Left forelimb (tissue), 1 donor: Measurements from ENCODE around the gene TLR9.

Source experiments
- DNase-seq: peaks from one replicate; pipeline ENCODE4 v3.0.0-alpha.2; 2018; ENCODE audit warnings: low spot score

The TLR9 gene

DNA sequence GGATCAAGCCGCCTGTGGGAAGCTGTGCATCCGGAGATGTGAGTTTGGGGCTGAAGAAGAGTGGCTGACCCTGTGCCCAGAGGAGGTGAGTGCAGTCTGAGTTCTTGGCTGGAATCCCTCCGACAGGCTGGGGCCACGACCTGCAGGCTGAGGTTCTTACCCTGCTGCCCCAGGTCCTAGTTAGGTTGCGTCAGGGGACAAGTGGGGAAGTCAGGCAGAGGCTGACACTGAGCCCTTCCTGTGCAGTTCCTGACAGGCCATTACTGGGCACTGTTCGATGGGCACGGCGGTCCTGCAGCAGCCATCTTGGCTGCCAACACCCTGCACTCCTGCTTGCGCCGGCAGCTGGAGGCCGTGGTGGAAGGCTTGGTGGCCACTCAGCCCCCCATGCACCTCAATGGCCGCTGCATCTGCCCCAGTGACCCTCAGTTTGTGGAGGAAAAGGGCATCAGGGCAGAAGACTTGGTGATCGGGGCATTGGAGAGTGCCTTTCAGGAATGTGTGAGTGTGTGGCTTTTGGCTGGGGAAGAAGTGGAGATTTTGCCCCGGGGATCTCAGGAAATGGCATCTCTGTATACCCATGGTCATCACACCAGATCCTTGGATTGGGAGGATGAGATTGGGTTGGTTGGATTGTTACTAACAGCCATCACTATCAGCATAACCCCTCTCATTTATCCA is 21.4 kb upstream of the TLR9 start:
- DNase-seq: no peak

DNA sequence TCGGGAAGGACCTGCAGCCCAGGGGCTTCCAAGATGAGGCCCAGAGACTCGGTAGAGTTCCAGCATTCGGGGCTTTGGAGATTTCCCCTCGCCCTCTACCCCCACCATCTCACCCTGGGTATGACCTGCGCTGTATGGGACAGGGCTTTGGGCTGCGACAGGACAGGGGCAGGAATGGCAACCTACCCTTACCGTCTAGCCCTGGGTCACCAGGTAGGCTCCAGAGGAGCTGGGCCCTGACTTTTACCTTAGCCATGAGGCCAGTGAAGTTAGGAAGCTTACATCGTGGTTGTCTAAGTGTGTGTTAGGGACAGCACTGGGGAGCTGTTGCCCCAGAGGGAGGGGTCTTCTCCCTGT is 20.8 kb upstream of the TLR9 start:
- DNase-seq: no peak

DNA sequence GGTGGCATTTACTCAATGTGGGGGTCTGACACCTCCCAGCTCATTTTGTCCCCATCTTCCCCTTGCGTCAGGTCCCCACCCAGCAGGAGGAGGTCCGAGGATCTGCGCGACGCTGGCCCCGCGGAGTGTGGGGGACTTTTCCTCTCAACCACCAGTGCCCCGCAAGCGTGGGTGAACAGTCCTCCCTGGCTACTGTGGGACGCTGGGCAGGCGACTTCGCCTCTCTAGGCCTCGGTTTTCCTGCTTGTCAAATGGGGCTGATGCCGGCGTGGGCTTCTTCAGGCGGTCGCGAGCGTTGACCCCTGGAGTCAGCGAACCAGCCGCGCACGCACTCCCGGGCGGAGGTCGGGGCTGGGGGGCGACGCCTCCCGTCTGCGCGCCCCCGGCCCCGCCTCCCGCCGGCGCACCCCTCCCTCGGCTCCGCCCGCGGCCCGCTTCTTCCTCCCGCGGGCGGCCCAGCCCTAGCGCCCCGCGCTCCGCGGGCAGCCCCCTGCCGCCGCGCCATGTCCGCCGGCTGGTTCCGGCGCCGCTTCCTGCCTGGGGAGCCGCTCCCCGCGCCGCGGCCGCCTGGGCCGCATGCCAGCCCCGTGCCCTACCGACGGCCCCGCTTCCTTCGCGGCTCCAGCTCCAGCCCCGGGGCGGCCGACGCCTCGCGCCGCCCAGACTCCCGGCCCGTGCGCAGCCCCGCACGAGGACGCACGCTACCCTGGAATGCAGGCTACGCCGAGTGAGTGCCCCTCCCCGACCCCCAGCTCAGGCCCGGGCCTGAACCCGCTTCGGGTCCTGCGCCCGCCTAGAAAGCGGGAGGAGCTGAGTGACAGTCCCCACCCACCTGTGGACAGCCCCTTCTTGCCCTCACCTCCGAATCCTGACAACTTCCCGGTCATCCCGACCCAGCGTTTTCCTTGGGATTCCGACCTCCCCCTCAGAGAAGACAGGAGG is 20.1 kb upstream of the TLR9 start, which contains the start of gene PPM1M:
TSS of gene PPM1M (plus strand) at position 438 of the 942 bp plus-strand sequence. CDS start at position 504, 66 bp downstream.
- no peak for DNase-seq

DNA sequence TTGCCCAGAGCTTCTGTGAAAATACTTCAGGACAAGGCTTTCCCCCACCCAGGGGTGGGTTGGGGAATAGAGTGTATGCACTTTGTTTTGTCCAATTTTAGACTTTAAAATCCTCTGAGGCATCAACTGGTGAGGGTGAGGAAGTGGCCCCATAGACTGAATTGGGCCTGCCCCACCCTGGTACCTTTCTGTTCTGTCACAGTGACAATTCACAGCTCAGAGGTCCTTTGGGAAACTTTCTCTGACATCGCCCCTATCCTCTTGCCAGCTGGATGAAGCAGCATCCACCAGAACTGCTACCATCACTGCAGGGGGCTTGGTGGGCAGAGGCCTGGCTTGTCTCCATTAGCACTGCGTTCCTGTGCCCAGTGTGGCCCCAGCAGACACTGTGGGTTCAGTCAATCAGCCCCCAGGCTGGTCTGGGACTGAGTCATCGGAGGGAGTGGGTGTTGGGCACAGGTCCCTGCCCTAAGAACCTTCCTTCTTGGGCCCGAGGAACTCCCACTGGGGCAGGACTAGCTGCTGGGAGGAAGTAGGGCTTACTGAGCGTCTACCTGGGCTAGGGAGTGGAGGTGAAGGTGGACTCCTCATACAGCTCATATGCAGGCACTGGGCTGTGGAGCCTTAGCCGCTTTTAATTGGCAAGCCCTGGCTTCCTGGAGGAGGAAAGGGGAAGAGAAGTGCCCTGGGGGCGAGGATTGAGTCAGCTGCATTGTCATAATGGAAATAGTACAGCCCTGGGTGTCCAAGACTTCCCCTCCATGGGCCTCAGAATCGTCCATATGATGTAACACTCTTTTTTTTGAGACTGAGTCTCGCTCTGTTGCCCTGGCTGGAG is 18.6 kb upstream of the TLR9 start:
- peak; percentile 59 for DNase-seq

DNA sequence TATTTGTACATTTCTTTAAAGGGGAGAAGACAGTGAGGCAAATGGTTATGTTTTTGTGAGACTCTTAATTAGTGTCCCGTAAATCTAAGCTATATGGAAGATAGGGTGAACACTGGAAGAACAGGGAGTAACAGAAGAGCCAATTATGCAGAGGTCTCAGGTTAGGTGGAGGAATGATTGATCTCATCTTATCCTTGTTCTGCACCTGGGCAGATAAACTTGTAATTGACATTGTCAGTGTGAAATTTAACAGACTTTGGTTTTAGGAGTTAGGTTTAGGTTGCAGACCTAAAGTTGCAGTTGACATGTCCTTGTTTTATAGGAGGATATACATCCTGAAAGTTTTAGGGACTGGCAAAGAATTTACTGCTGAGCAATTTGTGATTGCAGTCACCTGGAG is 16.6 kb upstream of the TLR9 start:
- DNase-seq: no peak

DNA sequence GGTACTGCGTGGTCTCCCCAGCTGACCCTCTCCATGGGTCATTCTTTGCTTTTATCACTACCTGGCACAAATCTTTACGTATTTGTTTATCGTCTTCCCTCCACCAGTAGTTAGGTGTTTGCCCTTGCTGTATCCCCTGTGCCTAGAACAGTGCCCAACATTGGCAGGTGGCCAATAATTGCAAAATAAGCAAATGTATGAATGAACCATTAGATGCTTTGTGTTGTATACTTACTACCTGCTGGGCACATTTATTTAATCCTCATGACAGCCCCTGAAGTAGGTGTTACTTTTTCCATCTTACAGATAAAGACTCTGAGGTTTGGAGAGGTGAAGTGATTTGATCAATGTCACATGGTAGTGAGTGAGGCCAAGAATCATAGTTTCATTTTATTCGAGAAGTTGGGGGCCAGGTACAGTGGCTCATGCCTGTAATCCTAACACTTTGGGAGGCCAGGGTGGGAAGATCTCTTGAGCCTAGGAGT is 15.5 kb upstream of the TLR9 start:
- no peak for DNase-seq

DNA sequence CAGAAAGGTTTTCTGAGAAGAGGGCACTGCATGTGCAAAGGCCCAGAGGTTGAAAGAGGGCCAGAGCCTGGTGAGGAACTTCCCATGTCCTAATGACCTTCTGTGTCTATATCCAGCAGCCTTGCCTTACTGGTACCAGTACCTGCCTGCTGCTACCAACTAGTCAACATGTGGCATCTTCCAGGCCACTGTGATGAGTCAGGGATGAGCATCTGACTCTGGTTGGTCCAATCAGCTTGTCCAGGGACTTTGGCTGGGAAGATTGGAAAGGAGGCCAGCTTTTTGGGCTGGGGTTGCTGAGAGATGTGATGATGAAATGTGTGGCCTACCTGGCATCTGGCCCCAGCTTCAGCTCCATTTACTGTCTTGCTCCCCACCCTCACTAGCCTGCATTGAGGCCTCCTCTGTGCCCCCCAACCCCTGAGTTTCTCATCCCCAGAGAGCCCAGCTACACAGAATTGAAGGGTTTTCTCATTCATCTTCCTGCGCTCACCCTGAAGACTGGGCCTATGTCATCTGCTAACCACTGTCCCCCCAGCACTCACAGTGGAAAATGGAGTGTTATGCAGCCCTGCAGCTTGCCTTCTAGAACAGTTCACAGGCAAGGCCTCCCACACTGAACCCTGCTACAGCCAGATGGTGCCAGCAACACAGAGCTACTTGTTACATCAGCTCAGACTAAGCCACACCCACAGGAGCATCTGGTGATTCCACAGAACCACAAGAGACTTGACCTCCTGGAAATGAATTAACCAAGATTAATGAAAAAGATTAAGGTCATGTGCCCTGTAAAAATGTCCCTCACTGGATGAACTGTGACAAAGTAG is 14.8 kb upstream of the TLR9 start:
- peak; percentile 38 for DNase-seq

DNA sequence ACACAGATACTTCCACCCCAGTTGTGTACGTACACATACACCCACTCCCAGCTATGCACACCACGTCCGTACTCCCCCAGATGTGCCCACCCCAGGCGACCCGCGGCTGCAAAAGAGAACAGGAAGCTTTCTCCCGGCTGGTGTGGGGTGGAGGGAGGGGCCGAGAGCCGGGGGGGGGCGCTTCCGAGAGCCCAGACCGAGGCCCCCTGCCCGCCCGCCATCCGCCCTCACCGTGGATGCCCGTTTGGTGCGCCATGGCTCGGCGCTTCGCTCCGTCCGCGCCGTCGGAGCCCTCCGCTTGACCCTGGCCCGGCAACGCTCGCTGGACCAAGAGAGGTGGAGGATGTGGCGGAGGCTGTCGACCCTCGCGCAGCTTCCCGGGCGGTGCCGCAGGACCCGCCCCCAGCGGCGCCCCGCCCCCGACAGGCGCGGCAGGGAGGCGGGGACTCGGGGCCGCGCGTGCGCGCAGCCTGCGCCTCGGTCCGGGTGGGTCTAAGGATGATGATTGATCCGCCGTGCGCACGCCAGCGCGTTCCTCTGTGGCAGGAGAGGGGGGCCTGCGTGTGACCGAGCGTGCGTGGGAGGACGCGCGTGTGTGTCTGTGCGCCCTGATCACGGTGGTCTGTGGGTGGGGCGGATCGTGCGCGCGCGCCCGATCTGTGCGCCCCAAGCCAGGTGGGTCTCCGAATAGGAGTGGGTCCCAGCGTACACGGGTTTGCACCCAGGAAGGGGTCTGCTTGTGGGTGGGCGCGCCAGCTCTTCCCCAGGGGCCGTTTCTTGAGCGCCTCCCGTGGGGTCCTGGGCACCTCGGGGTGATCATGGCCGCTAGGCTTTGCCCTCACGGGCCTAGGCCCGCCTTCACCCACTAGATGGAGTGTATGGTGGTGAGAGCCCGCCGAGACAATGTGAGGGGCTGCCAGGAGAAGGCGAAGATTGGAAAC is 13.6 kb upstream of the TLR9 start, which contains the start of gene TWF2:
TSS of gene TWF2 (minus strand) at position 398 of the 941 bp plus-strand sequence. CDS start at position 256, 142 bp downstream.
- DNase-seq: peak; percentile 89

DNA sequence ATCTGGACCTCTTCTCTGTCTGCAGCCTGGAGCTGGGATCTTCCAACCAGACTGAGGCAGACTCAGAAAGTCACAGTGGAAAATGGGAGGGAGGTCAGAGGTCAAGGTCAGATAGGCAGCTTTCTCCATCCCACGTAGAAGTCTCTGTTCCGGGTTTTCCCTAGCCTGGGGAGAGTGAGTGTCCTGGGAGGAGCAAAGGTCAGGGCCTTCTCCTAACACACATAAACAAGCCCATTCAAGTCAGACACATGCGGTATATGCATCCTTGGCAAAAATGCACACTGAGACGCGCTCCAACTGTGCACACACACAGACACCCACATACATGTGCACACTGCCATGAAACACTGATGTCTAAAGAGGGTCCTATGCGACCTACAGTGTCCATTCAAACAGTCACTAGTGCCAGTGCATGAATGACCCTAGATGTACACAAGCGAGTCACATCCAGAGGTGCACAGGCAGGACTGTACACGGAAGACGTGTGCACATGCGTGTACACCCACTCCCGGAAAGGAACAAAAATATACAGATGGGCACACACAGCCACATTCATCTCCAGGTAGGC is 12.8 kb upstream of the TLR9 start:
- no peak for DNase-seq

DNA sequence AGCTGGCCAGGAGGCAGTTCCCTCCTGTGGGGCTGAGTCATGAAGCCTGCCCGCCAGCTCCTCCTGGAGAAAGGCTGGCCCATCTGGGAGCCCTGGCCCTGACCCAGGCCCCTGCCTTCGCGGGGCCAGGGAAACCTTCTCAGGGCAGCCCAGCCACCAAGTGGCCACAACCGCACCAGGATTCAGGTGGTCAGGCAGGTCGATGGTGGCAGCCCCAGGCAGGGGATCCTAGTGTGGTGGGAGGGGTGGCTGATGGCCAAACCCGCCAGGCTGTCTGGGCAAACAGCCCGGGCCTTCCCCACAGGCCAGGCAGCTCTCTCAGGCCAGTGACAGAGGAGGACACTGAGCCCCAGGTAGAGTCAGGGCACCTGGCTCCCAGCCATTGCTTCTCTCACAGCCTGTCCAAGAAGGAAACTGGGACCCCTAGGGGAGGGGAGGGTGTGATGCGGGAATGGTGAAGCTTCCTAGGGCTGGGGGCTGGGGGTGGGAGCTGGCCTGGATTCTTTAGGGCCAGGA is 12.3 kb upstream of the TLR9 start:
- DNase-seq: no peak

DNA sequence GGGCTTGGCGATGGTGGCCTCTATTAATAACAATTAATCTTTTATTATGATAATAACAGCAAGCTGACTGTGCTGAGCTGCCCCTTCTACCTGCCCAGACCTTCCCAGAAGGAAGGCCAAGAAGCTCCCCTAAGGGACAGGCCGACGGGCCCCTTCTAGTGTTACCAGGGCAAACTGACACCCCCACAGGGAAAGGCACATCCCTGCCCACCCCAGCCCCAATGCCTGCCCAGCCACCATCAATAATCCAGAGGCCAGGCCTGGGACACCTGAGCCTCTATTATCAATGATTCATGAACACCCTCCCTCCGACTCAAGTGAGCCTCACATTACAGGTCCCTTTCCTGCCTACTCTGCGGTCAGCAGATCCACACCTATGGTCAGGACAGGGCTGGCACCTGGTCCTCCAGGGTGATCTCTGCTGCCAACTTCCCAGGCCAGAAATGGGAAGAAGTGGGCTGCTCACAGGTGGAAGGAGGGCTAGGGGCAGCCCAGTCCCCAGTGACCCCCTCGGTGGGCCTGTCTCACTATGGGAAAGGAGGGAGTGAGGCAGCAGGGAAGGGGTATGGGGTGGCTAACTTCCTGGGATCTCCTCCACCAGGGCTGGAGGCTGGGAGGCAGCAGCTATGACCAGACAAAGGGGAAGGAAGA is 11.7 kb upstream of the TLR9 start:
- no peak for DNase-seq

DNA sequence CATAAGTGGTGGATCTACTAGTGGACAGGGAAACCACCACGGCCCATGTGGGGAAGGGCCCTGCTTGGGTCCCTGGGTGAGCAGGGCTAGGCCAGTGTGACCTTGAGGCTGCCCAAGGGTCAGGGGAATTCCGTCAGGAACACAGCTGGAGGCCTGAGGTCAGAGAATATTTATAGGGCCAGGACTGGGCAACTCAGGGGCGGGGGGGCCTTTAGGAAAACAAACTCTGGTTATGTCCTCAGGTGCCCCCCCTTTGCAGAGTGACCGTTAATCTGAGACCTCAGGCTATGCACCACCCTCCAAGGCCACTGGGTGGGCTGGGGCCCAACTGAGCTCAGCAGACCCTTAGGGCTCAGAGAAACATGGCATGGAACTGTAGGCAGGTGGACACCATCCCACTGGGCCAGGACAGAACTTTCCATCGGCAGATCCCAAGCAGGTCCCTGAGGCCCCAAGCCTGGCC is 11.0 kb upstream of the TLR9 start:
- no peak for DNase-seq

DNA sequence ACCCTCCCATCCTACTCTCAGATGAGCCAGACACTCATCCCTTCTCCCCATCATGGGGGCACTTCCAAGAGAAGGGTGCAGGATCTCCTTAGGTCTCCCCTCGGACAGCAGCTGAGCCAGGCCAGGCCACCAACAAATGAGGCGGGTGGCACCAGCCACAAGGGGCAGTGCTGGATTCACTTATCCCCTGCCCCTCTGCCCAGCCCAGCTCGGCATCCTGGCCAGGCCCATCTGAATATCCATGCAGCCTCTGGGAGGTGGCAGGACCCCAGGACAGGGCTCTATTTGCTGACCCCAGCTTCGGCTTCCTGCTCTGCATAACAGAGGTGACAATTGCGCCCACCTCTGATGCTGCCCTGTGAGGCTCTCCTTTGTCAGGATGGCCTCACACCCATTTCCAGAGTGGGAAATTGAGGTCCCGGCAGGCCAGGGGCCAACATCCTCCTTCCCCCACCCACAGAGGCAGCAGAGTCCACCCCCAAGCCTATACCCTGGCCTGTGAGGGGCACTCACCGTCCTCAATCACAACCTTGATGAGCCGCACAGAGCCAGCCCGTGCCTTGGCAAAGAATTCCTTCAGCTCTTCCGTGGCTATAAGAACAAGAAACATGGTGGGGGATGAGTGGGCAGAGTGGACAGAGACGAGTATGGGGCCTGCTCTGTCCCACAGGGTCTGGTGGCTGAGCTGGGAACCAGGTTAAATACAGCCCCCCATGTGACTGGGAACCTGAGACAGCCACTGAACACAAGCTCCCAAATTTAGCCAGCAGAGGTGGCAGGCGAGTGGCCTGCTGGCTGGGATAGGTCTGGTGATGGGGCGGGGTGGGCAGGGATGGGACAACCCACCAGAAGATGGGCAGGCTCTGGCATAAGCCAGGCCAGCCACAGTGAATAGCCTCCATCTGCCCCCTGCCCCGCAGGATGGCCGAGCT is 9.3 kb upstream of the TLR9 start:
- DNase-seq: no peak

DNA sequence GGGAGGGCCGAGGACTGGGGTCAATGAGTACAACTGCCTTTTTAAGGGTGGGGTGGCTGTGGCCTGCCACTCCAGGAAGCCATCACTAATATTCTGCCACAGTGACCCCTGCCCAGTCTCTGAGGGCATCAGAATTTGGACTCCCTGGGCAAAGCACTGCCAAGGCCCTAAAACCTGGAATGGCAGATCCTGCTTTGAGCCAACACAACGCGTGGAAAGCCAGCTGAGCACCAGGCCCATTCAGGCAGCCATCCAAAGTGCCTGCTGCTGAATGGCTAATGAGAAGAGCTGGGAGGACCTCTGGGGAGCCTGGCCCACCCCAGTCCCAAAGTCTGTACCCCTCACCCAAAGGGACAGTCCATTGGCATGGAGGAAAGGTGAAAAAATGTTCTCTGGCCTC is 8.5 kb upstream of the TLR9 start:
- no peak for DNase-seq

DNA sequence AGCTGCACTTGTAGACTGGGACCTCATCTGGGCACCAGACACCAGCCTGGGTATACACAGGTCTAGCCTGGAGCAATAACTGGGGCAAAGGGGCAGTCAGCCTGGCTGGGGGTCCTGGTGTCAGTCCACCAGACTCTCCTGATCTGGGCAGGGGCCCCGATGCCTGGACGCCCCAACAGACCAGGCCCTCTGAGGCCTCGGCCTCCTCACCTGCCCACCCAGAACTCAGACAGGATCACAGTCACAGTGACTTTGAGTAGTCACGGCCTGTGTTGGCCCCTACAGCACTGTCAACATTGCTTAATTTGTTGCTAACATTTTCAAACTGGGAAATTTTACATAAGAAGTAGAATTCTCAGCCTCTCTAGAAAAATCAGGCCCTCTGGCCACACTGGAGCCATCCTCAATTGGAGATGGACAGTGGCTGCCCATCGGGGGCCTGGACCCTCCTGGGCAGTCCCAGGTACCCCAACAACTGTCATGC is 7.7 kb upstream of the TLR9 start:
- no peak for DNase-seq

DNA sequence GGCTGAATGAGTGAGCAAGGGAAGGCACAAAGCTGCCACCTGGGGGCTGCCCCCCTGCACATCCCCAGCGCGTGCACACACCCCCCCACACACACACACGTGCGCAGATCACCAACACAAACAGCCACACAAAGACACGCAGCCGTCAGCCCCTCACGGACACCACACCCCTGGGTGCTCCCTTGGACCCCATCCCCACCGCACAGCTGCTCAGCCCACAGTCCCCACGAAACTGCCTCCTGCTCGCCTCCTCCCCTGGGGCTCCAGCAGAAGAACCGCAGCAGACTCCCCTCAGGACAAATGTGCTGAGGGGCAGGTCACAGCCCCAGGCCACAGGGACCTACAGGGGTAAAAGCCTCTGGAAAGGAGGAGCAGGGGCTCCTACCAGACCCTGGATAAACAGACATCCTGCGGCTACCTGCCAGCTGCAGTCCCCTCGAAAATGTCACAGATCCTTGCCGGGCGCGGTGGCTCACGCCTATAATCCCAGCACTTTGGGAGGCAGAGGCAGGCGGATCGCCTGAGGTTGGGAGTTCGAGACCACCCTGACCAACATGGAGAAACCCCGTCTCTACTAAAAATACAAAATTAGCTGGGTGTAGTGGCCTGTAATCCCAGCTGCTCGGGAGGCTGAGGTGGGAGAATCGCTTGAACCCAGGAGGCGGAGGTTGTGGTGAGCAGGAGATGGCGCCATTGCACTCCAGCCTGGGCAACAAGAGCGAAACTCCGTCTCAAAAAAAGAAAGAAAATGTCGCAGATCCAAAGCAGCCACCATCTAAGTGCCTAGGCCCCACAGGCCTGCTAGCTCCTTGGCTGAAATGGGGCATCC is 7.0 kb upstream of the TLR9 start:
- DNase-seq: no peak
